ENCODE data around the gene MAMLD1.

Gene MAMLD1

DNA sequence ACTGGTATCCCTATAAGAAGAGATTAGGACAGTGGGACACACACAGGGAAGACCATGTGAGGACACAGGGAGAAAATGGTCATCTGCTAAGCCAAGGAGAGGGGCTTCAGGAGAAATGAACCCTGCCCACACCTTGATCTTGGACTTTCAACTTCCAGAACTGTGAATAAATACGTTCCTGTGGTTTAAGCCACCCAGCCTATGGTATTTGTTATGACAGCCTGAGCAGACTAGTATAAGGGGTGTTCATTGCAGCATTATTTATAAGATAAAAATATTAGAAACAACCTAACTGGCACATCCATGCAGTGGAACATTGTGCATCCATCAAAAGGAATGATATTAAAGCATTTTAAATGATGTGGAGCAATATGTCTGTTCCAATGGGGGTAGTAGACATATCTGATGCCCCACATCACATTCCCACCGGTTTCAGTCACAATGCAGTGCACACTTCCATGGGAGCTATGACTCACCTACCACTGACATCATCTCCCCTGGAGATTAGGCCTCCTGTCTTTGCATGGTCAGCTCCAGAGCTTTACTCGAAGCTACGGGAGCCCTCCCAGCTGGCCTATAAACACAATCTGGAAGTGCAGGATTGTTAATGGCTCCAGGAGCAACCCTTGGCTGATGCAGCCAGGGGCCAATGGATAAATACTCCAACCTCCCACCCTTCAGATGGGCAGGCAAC lies 38.9 kb upstream of the MAMLD1 start:
- H3K27me3 ChIP-seq (ENCODE audit: insufficient read depth, low read depth, severe bottlenecking) = peaks cover 88% of the 10 kb centered on the region
- no peaks in the 10 kb centered on the region for H3K36me3 ChIP-seq
- no peak for DNase-seq
- no peak overlapping the region for H3K27ac ChIP-seq
- no peaks in the 10 kb centered on the region for H3K9me3 ChIP-seq (ENCODE audit: severe bottlenecking)
- H3K4me3 ChIP-seq (ENCODE audit: low read depth, low read length) = no peak overlapping the region
- TF ChIP-seq, protein P1, sequence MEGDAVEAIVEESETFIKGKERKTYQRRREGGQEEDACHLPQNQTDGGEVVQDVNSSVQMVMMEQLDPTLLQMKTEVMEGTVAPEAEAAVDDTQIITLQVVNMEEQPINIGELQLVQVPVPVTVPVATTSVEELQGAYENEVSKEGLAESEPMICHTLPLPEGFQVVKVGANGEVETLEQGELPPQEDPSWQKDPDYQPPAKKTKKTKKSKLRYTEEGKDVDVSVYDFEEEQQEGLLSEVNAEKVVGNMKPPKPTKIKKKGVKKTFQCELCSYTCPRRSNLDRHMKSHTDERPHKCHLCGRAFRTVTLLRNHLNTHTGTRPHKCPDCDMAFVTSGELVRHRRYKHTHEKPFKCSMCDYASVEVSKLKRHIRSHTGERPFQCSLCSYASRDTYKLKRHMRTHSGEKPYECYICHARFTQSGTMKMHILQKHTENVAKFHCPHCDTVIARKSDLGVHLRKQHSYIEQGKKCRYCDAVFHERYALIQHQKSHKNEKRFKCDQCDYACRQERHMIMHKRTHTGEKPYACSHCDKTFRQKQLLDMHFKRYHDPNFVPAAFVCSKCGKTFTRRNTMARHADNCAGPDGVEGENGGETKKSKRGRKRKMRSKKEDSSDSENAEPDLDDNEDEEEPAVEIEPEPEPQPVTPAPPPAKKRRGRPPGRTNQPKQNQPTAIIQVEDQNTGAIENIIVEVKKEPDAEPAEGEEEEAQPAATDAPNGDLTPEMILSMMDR (IDR thresholded peaks at IDR 0.05; ENCODE audit: low read depth, low read length) = no peak

DNA sequence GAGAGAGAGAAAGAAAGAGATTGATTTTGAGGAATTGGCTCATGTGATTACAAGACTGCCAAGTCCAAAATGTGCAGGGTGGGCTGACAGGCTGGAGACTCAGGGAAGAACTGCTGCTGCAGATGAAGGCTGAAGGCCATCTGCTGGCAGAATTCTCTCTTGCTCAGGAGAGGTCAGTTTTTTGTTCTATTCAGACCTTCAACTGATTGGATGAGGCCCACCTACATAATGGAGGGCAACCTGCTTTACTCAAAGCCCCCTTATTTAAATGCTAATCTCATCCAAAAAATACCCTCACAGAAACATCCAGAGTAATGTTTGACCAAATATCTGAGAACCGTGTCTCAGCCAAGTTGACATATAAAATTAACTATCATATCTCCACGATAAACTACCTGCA lies 38.2 kb upstream of the MAMLD1 start:
- TF ChIP-seq, protein P1 (IDR thresholded peaks at IDR 0.05; ENCODE audit: low read depth, low read length) = no peak
- Histone ChIP-seq H3K9me3 (ENCODE audit: severe bottlenecking) (no peaks in the 10 kb centered on the region), H3K4me3 (ENCODE audit: low read depth, low read length) (no peak overlapping the region), H3K27ac (no peak overlapping the region), H3K27me3 (ENCODE audit: insufficient read depth, low read depth, severe bottlenecking) (peaks cover 87% of the 10 kb centered on the region), H3K36me3 (no peaks in the 10 kb centered on the region)
- DNase-seq = no peak

DNA sequence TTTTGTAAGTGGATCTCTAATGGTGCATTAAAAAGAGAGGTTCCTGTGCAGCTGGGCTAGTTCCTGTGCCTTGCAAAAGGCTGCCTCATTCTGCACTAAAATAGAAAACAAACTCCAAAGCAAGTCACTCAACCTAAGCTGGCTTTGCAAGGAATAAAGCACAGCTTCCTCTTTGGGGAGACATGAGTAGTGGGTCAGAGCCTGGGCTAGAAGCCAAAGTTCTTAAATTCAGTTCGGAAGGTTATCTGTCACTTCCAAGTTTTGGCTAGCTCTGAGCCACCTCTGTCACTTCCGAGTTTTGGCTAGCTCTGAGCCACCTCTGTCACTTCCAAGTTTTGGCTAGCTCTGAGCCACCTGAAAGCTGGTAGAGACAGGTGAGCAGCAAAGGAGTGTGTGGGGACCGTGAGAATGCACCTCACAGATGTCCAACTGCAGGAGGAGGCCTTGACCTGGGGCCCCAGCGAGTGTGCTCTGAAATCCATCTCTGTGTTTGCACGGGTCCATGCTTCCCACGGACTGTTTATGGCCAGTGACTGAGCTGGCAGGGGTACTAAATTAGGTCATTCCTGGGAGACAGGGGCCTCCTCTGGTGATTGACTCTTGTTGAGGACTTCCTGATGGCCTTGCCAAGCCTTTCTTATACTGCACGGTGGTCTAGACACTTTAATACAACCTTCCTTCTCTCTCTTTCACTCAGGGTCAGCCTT lies 36.4 kb upstream of the MAMLD1 start:
- DNase-seq = no peak
- H3K4me3 ChIP-seq (ENCODE audit: low read depth, low read length) = no peak overlapping the region

DNA sequence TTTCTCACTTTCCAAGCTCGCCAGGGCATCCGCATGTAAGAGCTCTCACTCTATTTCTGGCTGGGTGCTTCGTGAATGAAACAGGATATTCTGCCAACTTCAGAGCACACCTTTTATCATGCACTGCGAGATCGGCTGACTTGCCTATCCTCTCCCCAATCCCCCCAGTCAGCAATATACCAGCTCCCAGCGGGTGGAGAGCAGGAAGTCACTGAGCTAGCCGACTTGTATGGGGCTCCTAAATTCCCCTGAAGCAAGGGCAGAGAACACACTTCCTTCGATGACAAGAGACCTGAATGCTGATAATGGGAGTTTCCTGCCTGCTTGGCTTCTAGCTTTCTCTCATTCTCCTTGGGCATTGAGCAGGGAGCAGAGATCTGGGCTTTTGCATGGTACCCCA lies 33.8 kb upstream of the MAMLD1 start:
- H3K4me3 ChIP-seq (ENCODE audit: low read depth, low read length) = no peak overlapping the region
- no peaks in the 10 kb centered on the region for H3K9me3 ChIP-seq (ENCODE audit: severe bottlenecking)
- DNase-seq = no peak
- H3K36me3 ChIP-seq = no peaks in the 10 kb centered on the region
- peaks cover 94% of the 10 kb centered on the region for H3K27me3 ChIP-seq (ENCODE audit: insufficient read depth, low read depth, severe bottlenecking)
- TF ChIP-seq, protein P1 (IDR thresholded peaks at IDR 0.05; ENCODE audit: low read depth, low read length) = no peak
- no peak overlapping the region for H3K27ac ChIP-seq

More for the DNA sequence above, 36.4 kb upstream of the MAMLD1 start:
- Histone ChIP-seq H3K27me3 (ENCODE audit: insufficient read depth, low read depth, severe bottlenecking) (peaks cover 86% of the 10 kb centered on the region), H3K36me3 (no peaks in the 10 kb centered on the region), H3K9me3 (ENCODE audit: severe bottlenecking) (no peaks in the 10 kb centered on the region), H3K27ac (no peak overlapping the region)
- TF ChIP-seq, protein P1 (IDR thresholded peaks at IDR 0.05; ENCODE audit: low read depth, low read length) = no peak

DNA sequence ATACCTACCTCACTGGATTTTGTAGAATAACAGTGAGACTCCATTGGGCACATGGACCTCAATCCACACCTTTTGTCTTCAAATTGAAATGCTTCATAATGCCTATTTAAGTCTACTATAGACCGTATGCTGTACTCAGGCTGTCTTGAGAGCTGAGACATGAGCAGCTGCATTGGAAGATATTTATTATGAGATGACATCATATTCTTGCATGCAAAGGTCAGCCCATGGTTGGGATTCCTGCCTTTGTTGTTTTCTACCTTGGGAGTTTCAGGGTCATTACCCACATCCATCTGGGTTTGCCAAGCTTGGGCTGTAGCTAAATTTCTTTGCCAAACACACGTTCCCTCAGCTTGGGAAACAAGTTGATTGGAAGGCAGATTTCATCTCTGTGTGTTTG lies 33.2 kb upstream of the MAMLD1 start:
- no peaks in the 10 kb centered on the region for H3K9me3 ChIP-seq (ENCODE audit: severe bottlenecking)
- H3K4me3 ChIP-seq (ENCODE audit: low read depth, low read length) = no peak overlapping the region
- DNase-seq = no peak
- H3K27ac ChIP-seq = no peak overlapping the region
- TF ChIP-seq, protein P1 (IDR thresholded peaks at IDR 0.05; ENCODE audit: low read depth, low read length) = no peak
- no peaks in the 10 kb centered on the region for H3K36me3 ChIP-seq
- peaks cover 94% of the 10 kb centered on the region for H3K27me3 ChIP-seq (ENCODE audit: insufficient read depth, low read depth, severe bottlenecking)
